Tibial nerve (tissue), 4 donors: ENCODE results near the gene PPP2R1B. TPM values are rescaled to one million over a fixed set of nuclear protein-coding genes. Genes with fewer than 3 reads are reported as not detected.
A peak's percentile ranks its signal among the peaks of the same experiment; 100 is the strongest.

Experiments used
- DNase-seq, 2 donors: peaks; one replicate each; pipeline ENCODE4 v3.0.0-alpha.2; 2019; ENCODE audit warnings: low spot score in 2 of 2
- H3K27ac ChIP-seq, 4 donors: fragments of 200-600 bp; sonication (generic) in 3 of 4; one replicate each; pipeline ENCODE4 v1.5.1; 2017 to 2019; ENCODE audit warnings: mild to moderate bottlenecking in 1 of 4
- H3K27me3 ChIP-seq, 2 donors: fragments of 200-600 bp; sonication (generic) in 1 of 2; one replicate each; pipeline versions ENCODE4 v1.5.1 to v1.6.0; 2017 to 2019
- H3K36me3 ChIP-seq, 3 donors: fragments of 200-600 bp; sonication (generic); one replicate each; pipeline ENCODE4 v1.5.1; 2018 to 2019
- H3K4me1 ChIP-seq, 4 donors: fragments of 200-600 bp; sonication (generic) in 3 of 4; one replicate each; pipeline ENCODE4 v1.5.1; 2017 to 2019
- H3K4me3 ChIP-seq, 4 donors: fragments of 200-600 bp; sonication (generic) in 3 of 4; one replicate each; pipeline ENCODE4 v1.5.1; 2017 to 2019; ENCODE audit warnings: mild to moderate bottlenecking in 1 of 4, moderate library complexity in 1 of 4
- H3K9me3 ChIP-seq, 4 donors: fragments of 200-600 bp; sonication (generic) in 3 of 4; one replicate each; pipeline ENCODE4 v1.5.1; 2017 to 2019
- CTCF ChIP-seq, 5 experiments: fragments of 200-600 bp in 3 of 5; fragments of 450-650 bp in 2 of 5; sonication (generic) in 3 of 5; IDR thresholded peaks; one replicate each; pipeline ENCODE4 v1.5.1; 2016 to 2019; ENCODE audit warnings: antibody characterized with exemption in 5 of 5, mild to moderate bottlenecking in 3 of 5, moderate library complexity in 2 of 5
- EP300 ChIP-seq, 2 donors: sonication (generic); formaldehyde crosslinking; IDR thresholded peaks; one replicate each; pipeline ENCODE4 v1.6.1; 2017; ENCODE audit warnings: antibody characterized with exemption in 2 of 2, mild to moderate bottlenecking in 1 of 2
- POLR2A ChIP-seq, 2 donors: fragments of 450-650 bp; IDR thresholded peaks; one replicate each; pipeline ENCODE4 v1.6.1; 2017; ENCODE audit warnings: antibody characterized with exemption in 2 of 2, mild to moderate bottlenecking in 2 of 2, moderate library complexity in 2 of 2
- WGBS, 2 donors: methylation state at CpG; one replicate each; pipeline ENCODE4 v1.1.5; 2018; 5-methylcytosine and 5-hydroxymethylcytosine counted together
- total RNA-seq, 4 donors: library from RNA; depleted of rRNA; stranded (reverse); fragments of >200 nt; gene quantifications; one replicate each; pipeline ENCODE4 v1.1.0, GENCODE V29; 2016

Gene PPP2R1B
- 10 to 100 TPM; 20.8 to 41.4 (median 25.1) TPM for total RNA-seq

GRCh38 chr11:111765984-111766833 lies at the start of gene PPP2R1B:
TSS of gene PPP2R1B (minus strand) at chr11:111766389. CDS start at chr11:111766361, 28 bp downstream.
- WGBS, 2 donors: 1% methylated on average over 43 to 59 of the region's 61 CpGs
- peak within 1 kb of the TSS; percentile 78 to 98 (median 87) for H3K4me3 ChIP-seq
- TF ChIP-seq CTCF (IDR thresholded peaks at IDR 0.05): peak in 1 of 5 experiments; percentile 12
- TF ChIP-seq POLR2A (IDR thresholded peaks at IDR 0.05): peak; percentile 45 to 78
- peak in 1 of 2 donors; percentile 94 for TF ChIP-seq EP300 (IDR thresholded peaks at IDR 0.05)

GRCh38 chr11:111815489-111815888 lies 49.3 kb upstream of the PPP2R1B start:
- no peak for TF ChIP-seq POLR2A (IDR thresholded peaks at IDR 0.05)
- no peak for TF ChIP-seq CTCF (IDR thresholded peaks at IDR 0.05)
- no peak for TF ChIP-seq EP300 (IDR thresholded peaks at IDR 0.05)
- WGBS, 2 donors: 98 to 100% methylated on average over 1 of the region's 1 CpG
- no peaks in the 10 kb centered on the region for H3K9me3 ChIP-seq
- H3K4me1 ChIP-seq: peaks cover 0 to 18% (median 2%) of the 10 kb centered on the region in 4 donors
- H3K27me3 ChIP-seq: no peaks in the 10 kb centered on the region
- no peak for DNase-seq
- H3K27ac ChIP-seq: no peak overlapping the region
- no peak overlapping the region for H3K4me3 ChIP-seq
- peaks cover 0 to 18% (median 0%) of the 10 kb centered on the region in 3 donors for H3K36me3 ChIP-seq

More at GRCh38 chr11:111765984-111766833, at the start of gene PPP2R1B:
- H3K9me3 ChIP-seq: no peaks in the 10 kb centered on the region
- H3K36me3 ChIP-seq: peaks cover 0 to 22% (median 0%) of the 10 kb centered on the region in 3 donors
- DNase-seq: peak; percentile 57 to 67
- H3K27ac ChIP-seq: peak within 1 kb of the TSS; percentile 87 to 94 (median 90)
- H3K4me1 ChIP-seq: peaks cover 0 to 41% (median 11%) of the 10 kb centered on the region in 4 donors
- no peaks in the 10 kb centered on the region for H3K27me3 ChIP-seq

- Histone ChIP-seq H3K9me3 (no peaks in the 10 kb centered on the region), H3K27ac (no peak overlapping the region), H3K4me1 (peaks cover 0 to 11% (median 2%) of the 10 kb centered on the region in 4 donors), H3K36me3 (peaks cover 0 to 21% (median 0%) of the 10 kb centered on the region in 3 donors), H3K4me3 (no peak overlapping the region), H3K27me3 (no peaks in the 10 kb centered on the region)
- TF ChIP-seq EP300 (IDR thresholded peaks at IDR 0.05) (no peak), CTCF (IDR thresholded peaks at IDR 0.05) (no peak), POLR2A (IDR thresholded peaks at IDR 0.05) (no peak)
- no peak for DNase-seq
- 70 to 76% methylated on average over 8 of the region's 8 CpGs for WGBS, 2 donors
Measured at GRCh38 chr11:111814557-111815320, 48.5 kb upstream of the PPP2R1B start.

GRCh38 chr11:111814106-111814505 lies 47.9 kb upstream of the PPP2R1B start:
- peaks cover 0 to 9% (median 2%) of the 10 kb centered on the region in 4 donors for H3K4me1 ChIP-seq
- DNase-seq: no peak
- H3K27me3 ChIP-seq: no peaks in the 10 kb centered on the region
- WGBS, 2 donors: 89 to 94% methylated on average over 1 of the region's 1 CpG
- H3K27ac ChIP-seq: no peak overlapping the region
- H3K36me3 ChIP-seq: peaks cover 0 to 28% (median 0%) of the 10 kb centered on the region in 3 donors
- TF ChIP-seq EP300 (IDR thresholded peaks at IDR 0.05) (no peak), POLR2A (IDR thresholded peaks at IDR 0.05) (no peak), CTCF (IDR thresholded peaks at IDR 0.05) (no peak)
- H3K9me3 ChIP-seq: no peaks in the 10 kb centered on the region
- H3K4me3 ChIP-seq: no peak overlapping the region
